Activated CD8-positive, alpha-beta memory T cell treated with anti-CD3 and anti-CD28 coated beads, Interleukin-2, amount 50 U/mL, for 24 hours (primary cell): ENCODE results near the gene ORM2.

Experiments used
- DNase-seq: peaks from one replicate; pipeline ENCODE4 v3.0.0-alpha.2; 2020; ENCODE audit errors: extremely low read depth

The ORM2 gene

DNA sequence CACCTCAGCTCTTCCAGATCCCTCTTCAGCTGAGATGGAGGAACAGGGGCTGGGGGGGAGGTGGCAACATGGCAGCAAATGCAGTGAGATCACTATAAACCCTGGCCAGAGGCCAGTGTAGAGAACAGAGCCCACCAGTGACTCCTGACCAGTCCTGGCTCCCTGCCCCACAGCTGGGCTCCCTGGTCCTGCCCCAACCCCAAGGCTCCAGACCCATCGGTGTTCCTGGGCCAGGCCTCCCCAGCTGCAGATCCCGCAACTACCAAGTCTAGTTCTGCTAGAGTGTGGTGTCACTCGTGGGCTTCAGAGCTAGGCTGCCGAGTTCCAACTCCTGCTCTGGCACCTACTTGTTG is 41.3 kb downstream of the ORM2 start:
- DNase-seq, result no peak

DNA sequence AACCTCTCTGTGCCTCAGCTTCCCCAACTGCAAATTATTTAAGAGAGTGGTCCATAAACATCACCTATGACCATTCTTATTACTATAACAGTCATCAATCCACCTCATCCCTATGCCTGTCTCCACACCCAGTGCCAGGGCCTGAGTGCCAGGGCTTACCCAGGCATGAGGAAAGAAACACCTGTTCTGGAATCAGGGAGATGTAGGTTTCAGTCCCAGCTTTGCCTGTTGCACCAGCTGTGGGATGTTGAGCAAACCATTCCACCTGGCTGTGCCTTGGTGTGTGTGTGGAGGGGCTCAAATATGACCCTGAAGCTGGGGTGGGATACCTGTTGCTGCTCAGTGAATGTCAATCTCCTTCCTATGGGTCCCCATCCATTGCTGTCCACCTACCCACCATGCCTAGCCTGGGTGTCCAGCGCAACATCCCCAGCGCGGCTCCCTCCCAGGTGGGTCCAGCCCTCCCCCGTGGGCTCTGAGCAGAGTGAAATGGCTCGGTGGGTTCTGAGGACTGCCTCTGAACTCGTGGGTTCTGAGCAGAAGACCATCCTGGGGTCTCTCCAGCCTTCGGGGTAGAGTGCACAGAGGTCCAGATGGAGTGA is 41.8 kb downstream of the ORM2 start:
- no peak for DNase-seq

DNA sequence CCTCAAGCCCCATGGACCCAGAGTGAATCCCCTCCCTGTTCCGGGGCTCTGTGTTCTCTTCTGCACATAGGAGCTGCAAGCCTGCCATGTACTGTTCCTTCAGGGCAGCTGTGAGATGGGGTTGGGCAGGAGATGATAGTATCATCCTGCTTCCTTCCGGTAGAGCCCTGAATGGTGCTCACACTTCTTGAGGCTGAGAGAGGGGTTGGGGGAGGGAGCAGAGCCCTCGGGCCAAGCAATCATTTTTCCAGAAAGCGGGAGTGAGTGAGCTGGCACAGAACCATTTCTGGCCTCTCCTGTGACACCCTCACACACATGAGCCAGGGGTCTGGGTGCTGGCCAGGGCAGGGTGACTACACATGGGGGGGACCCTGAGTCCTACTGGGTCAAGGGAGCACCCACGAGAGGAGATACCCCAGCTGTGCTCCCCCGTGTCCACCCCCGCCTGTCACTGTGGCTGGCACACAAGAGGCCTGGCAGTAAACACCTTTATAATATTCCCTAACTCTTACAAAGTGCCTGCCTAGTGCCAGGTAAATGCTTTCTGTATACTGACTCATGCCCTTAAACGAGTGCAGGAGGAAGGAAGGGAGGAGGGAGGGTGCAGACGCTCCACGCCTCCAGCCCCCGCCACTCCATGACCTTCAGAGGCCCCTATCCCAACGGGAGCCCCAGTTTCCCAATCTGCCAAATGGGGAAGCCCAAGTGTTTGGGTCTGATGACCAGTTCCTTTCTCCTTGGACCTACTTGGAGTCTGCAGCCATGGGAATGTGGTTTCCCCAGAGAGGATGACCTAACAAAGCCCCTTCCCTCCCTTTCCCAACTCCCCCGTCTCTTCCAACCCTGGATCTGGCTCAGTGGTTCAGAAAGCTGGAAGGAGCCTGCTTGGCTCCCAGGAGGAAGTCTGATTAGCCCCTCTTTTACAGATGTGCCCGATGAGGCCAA is 42.6 kb downstream of the ORM2 start:
- no peak for DNase-seq

DNA sequence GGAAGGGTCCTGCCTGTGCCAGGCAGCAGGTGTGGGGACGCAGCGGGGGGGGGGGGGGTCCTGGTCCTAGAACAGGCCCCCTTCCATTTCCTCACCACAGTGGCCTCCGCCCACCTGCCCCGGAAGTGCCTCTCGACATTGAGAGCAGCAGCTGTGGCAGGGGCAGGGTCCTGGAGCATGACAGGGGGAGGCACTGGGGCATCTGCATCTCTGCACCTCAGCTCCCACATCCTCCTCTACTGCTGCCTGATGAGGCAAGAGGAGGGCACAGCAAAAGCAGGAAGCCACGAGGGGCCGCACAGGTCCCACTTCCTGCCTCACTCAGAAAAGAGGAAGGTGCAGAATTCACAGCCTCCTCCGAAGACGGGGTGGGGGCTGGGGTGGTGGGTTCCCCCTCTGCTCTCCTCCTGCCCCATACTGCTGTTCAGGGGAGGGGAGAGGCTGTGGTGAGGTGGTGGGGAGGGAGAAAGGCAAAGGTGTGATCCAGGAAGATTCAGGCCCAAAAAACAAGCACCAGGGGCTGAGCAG is 43.3 kb downstream of the ORM2 start:
- DNase-seq, result peak; percentile 56

DNA sequence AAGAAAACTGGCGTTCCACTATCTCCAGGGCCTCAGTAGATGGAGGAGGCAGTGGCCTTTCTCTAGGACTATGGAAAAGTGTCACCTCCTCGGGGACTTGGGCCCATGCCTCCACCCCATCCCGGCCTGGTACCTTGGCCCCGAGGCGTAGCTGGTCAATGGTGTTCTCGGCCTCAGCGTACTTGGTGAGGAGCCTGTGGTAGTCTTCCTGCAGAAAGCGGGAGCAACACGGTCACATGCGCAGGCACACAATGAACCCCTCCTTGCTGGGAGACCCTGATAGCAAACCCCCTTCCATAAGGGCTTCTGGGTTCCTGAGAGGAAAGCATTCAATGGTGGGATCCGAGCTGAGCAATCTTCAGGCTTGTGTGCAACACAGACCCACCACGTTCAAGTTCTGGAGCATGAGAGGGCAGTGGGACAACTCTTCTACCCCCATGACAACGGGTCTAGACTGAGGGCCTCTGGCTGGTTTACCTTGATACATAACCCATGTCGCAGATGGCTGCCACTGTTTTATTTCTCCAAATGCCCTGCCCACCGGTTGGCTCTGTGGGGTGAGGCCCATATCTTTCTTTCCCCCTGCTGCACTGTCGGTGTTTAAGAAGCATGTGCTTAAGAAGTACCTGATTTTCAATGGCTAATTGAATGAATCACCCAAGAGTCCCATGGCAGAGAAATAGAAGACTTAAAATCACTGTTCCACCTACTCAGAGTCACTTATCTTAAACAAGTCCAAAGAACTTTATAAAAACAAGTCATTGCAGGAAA is 44.5 kb downstream of the ORM2 start:
- DNase-seq, result no peak

DNA sequence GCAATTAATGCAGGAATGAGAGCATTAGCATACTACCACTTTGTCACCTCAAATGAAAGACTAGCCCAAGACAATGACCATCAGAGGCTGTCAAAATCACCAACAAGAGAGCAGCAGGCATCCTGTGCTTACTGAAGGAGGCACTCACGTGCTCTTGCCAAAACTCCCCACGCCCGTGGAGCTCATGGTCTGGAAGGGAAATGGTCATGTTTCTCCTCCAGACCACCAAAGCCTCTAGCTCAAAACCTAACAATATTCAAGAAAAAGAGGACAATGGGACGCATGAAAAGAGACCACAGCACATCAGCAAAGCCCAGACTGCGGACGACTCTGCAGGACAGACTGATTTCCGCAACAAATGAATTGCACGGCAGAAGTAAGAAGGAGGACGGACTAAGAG is 45.3 kb downstream of the ORM2 start:
- no peak for DNase-seq

DNA sequence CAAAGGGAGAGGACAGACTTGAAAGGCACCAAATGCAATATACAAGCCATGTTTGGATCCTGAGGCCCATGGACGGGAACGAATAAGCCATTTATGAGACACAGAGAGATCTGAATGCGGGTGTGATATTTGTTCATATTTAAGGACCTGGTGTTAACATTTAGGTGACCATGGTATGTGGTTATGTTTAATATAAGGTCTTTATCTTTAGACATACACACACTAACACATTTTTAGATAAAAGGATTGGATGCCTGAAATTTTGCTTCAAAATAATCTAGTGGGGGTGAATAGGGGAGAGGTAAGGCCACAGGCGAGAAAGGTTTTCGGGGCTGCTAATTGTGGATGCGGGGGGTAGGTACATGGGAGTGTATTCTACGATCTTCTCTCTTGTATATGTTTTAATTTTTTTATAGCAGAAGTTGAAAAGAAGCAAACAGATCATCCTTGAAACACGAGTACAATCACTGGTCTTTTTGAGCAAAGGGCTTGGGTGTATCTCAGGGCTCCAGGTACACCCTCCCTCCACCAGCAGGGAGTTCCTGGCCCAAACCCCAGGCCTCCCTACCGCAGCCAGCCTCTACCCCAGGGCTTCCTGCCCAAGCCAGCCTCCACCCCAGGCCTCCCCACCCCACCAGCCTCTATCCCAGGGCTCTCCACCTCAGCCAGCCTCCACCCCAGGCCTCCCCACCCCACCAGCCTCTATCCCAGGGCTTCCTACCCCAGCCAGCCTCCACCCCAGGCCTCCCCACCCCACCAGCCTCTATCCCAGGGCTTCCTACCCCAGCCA is 45.9 kb downstream of the ORM2 start:
- DNase-seq, result no peak

DNA sequence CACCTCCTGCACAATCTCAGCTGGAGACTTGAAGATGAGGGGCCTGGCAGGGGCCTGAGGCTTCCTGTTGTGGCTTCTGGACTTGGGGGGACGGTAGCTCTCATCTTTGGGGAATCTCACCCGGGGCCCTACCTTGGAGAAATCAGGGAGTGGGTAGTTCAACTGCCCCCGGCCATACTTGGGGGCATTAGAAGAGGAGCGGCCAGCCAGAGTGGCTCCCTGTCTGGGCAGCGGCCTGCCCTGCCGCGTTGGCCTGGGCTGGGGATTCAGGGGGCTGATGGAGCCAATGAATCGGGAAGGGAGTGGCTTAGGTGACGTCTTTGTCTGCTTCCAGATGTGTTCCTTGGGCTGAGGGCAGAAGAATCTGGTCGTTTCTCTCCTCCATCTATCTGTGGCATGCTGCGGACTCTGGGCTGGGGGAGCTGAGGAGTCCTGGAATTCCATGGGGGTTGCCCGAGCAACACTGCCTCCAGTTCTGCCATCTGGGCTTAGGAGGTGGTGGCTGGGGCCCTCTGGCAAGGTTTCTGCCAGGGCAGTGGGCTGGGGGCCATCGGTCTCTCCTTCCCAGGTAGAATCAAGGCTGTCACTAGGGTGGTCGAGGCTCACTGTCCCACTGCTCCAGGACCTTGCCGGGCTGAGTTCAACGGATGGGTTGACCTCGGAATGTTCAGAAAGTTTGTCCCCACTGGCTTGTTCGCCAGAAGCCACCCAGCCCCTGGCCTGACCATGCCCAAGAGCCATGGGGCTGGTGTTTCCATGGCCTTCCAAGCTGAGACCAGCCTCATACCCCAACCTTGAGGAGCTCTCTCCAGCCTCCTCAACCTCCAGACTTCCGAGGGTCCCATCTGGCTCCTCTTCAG is 47.1 kb downstream of the ORM2 start:
- DNase-seq, result no peak

DNA sequence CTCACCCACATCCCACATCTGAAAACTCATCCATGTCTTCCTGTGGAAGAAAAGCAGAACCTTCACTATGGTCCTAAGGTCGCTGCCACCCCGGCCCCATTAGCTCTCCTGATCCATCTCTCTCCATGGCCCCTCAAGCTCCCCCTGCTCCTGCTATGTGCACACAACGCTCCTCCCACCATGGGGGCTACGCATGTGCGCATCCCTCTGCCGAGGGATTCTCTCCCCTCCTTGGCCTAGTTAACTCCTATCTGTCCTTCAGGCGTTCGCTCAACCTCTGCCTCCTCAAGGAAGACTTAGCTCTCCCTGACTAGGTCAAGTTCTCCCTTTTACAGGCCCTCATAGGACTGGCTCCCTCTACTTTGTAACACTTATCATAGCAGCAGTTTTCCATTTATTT is 48.3 kb downstream of the ORM2 start:
- no peak for DNase-seq

DNA sequence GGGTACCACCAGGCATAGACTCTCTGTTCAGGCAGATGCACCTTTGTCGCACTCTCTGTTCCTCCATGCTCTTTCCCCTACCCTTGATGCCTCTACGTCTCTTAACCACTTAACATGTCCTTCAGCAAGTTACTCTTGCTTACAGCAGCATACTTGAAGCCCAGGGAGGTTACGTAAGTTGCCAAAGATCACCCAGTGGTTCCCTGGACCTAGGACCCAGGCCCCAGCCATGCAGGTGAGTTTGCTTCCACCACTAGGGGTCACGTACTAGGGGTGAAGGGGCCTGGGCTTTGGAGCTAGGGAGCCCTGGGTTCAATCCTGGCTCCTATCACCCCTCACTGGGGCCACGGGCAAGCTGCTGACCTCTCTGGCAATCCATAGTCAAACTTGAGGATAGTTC is 49.2 kb downstream of the ORM2 start:
- no peak for DNase-seq
